ENCODE results near the gene MYL6B. TPM values are rescaled to one million over a fixed set of nuclear protein-coding genes. Genes with fewer than 3 reads are reported as not detected.

Gene MYL6B
- total RNA-seq, 3 donors from 2014 or later (not counting 1 experiment from before 2014, with no cell fraction given), result 6.7 to 8.9 (median 7.4) TPM

DNA sequence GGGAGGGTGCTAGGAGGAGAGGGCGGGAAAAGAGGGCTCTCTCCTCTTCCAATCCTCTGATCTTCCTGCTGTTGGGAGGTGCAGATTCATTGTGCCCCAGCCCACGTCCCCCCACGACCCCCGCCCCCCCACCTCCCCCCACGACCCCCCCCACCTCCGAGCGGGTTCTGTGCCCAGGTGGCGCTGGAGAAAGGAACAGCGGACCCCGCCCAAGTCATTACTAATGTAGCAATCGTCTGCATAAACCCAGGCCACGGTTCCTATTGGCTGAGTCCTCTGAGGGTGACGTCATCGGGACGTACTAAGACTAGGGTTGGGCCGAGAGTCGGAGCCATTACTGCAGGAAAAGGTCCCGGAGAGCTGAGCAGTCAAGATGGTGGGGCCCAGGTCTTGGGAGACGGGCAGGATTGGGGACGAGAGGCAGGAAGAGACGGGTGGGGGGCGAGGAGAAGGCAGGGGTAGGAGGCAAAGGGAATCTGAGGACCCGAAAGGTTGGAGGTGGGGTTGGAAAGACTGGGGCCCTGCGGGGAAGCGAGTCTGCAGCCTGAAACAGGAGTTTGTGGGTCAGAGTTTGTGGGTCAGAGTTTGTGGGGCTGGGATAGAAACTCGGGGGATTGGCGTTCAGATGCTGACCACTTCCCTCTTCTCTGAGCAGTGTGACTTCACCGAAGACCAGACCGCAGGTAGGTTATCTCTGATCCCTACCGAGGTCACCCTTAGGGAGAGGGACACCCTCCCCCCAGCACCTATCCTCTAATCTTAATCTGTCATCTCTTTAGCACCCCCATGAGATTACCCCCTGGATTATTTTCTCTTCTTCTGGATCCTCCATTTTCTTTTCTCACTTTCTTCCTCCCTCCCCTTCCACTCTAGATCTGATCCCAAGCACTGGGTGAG lies 5.9 kb downstream of the MYL6B start, which contains the start of gene MYL6:
Gene MYL6 (plus strand): TSS at position 331 of the 897 bp plus-strand sequence. CDS start 43 bp downstream, at position 374.
- Mint-ChIP-seq H3K9me3 (no peaks in the 10 kb centered on the region), H3K27ac (peak within 1 kb of the TSS; percentile 96 to 98), H3K27me3 (ENCODE audit: low read depth in 2 of 2) (no peaks in the 10 kb centered on the region), H3K36me3 (no peaks in the 10 kb centered on the region), H3K4me3 (peak within 1 kb of the TSS; percentile 96), H3K4me1 (peaks cover 48 to 62% of the 10 kb centered on the region in 2 donors)
- H3K36me3 ChIP-seq (ENCODE audit: control insufficient read depth, insufficient read depth, low read length), result peaks cover 39% of the 10 kb centered on the region
- no peaks in the 10 kb centered on the region for H3K27me3 ChIP-seq (ENCODE audit: control insufficient read depth, insufficient read depth, low read length)
- WGBS (ENCODE audit: insufficient coverage), result under 1% methylated on average over 25 of the region's 30 CpGs
- ATAC-seq (peak; percentile 83 to 88 (median 85)), DNase-seq (peak; percentile 81 to 98)
- intact Hi-C loops (cut with micrococcal nuclease), result loop anchor here (1.0 to 10.0 kb wide), 2 partner anchors 40 to 113 kb away; partner anchors contain the start of genes RPS26 and ZC3H10
- peaks cover 42% of the 10 kb centered on the region for H3K4me1 ChIP-seq (ENCODE audit: control insufficient read depth, insufficient read depth, low read length)
- TF ChIP-seq, protein P1, sequence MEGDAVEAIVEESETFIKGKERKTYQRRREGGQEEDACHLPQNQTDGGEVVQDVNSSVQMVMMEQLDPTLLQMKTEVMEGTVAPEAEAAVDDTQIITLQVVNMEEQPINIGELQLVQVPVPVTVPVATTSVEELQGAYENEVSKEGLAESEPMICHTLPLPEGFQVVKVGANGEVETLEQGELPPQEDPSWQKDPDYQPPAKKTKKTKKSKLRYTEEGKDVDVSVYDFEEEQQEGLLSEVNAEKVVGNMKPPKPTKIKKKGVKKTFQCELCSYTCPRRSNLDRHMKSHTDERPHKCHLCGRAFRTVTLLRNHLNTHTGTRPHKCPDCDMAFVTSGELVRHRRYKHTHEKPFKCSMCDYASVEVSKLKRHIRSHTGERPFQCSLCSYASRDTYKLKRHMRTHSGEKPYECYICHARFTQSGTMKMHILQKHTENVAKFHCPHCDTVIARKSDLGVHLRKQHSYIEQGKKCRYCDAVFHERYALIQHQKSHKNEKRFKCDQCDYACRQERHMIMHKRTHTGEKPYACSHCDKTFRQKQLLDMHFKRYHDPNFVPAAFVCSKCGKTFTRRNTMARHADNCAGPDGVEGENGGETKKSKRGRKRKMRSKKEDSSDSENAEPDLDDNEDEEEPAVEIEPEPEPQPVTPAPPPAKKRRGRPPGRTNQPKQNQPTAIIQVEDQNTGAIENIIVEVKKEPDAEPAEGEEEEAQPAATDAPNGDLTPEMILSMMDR (IDR thresholded peaks at IDR 0.05), result no peak
- no peaks in the 10 kb centered on the region for H3K9me3 ChIP-seq (ENCODE audit: control insufficient read depth, insufficient read depth, low read length)
- H3K4me3 ChIP-seq (ENCODE audit: low read length), result peak within 1 kb of the TSS; percentile 85
- H3K27ac ChIP-seq (ENCODE audit: low read length), result peak within 1 kb of the TSS; percentile 95

- Histone ChIP-seq H3K4me3 (ENCODE audit: low read length) (peak overlapping the region; percentile 85), H3K9me3 (ENCODE audit: control insufficient read depth, insufficient read depth, low read length) (no peaks in the 10 kb centered on the region), H3K36me3 (ENCODE audit: control insufficient read depth, insufficient read depth, low read length) (peaks cover 45% of the 10 kb centered on the region), H3K4me1 (ENCODE audit: control insufficient read depth, insufficient read depth, low read length) (peaks cover 42% of the 10 kb centered on the region), H3K27me3 (ENCODE audit: control insufficient read depth, insufficient read depth, low read length) (no peaks in the 10 kb centered on the region), H3K27ac (ENCODE audit: low read length) (peak overlapping the region; percentile 95)
- peaks cover 48 to 62% of the 10 kb centered on the region in 2 donors for H3K4me1 Mint-ChIP-seq
- no peaks in the 10 kb centered on the region for H3K9me3 Mint-ChIP-seq
- intact Hi-C loops (cut with micrococcal nuclease), result loop anchor here (1.0 to 10.0 kb wide), 2 partner anchors 41 to 114 kb away; partner anchors contain the start of genes RPS26 and ZC3H10
- peak overlapping the region; percentile 96 for H3K4me3 Mint-ChIP-seq
- DNase-seq (peak in 1 of 2 donors; percentile 46), ATAC-seq (peak in 1 of 3 donors; percentile 7)
- H3K27me3 Mint-ChIP-seq (ENCODE audit: low read depth in 2 of 2), result no peaks in the 10 kb centered on the region
- WGBS (ENCODE audit: insufficient coverage), result 2% methylated on average over 5 of the region's 6 CpGs
- TF ChIP-seq, protein P1 (IDR thresholded peaks at IDR 0.05), result no peak
- H3K27ac Mint-ChIP-seq, result peak overlapping the region; percentile 96 to 98
- no peaks in the 10 kb centered on the region for H3K36me3 Mint-ChIP-seq
Measured at GRCh38 chr12:56158926-56159461, 6.6 kb downstream of the MYL6B start.

- H3K27ac Mint-ChIP-seq, result peak overlapping the region; percentile 96 to 98
- H3K4me3 Mint-ChIP-seq, result peak overlapping the region; percentile 96
- peaks cover 47% of the 10 kb centered on the region for H3K36me3 ChIP-seq (ENCODE audit: control insufficient read depth, insufficient read depth, low read length)
- H3K27me3 Mint-ChIP-seq (ENCODE audit: low read depth in 2 of 2), result no peaks in the 10 kb centered on the region
- peak overlapping the region; percentile 85 for H3K4me3 ChIP-seq (ENCODE audit: low read length)
- intact Hi-C loops (cut with micrococcal nuclease), result loop anchor here (10.0 kb wide), 1 partner anchor 115 kb away; the partner anchor contains the start of gene RPS26
- ATAC-seq (no peak), DNase-seq (peak in 1 of 2 donors; percentile 32)
- peaks cover 42% of the 10 kb centered on the region for H3K4me1 ChIP-seq (ENCODE audit: control insufficient read depth, insufficient read depth, low read length)
- no peaks in the 10 kb centered on the region for H3K27me3 ChIP-seq (ENCODE audit: control insufficient read depth, insufficient read depth, low read length)
- no peaks in the 10 kb centered on the region for H3K9me3 ChIP-seq (ENCODE audit: control insufficient read depth, insufficient read depth, low read length)
- H3K4me1 Mint-ChIP-seq, result peaks cover 48 to 62% of the 10 kb centered on the region in 2 donors
- WGBS (ENCODE audit: insufficient coverage), result 38% methylated on average over 8 of the region's 8 CpGs
- H3K9me3 Mint-ChIP-seq, result no peaks in the 10 kb centered on the region
- TF ChIP-seq, protein P1 (IDR thresholded peaks at IDR 0.05), result no peak
- peak overlapping the region; percentile 95 for H3K27ac ChIP-seq (ENCODE audit: low read length)
- no peaks in the 10 kb centered on the region for H3K36me3 Mint-ChIP-seq
Measured at GRCh38 chr12:56159482-56160192, 7.2 kb downstream of the MYL6B start.
